ENCODE measurements around the gene FASN. TPM values are rescaled to one million over a fixed set of nuclear protein-coding genes. Genes with fewer than 3 reads are reported as not detected.

The FASN gene
- polyA plus RNA-seq, 5 donors = 17.0 to 71.5 (median 22.6) TPM

GRCh38 chr17:82028966-82029365 is 69.1 kb downstream of the FASN start:
- DNase-seq = no peak

Other genes starting within 250 kb of the FASN start
- 100 to 1,000 TPM; 405 to 645 (median 548) TPM for gene P4HB, start 237.7 kb downstream of the FASN start, polyA plus RNA-seq (ENCODE audit: insufficient read depth in 1 of 5, insufficient read length in 5 of 5, low replicate concordance in 1 of 5)
- 100 to 1,000 TPM; 109 to 300 (median 150) TPM for gene ARHGDIA, start 226.9 kb downstream of the FASN start, polyA plus RNA-seq (ENCODE audit: insufficient read depth in 1 of 5, insufficient read length in 5 of 5, low replicate concordance in 1 of 5)
- gene ALYREF, start 206.7 kb downstream of the FASN start, polyA plus RNA-seq (ENCODE audit: insufficient read depth in 1 of 5, insufficient read length in 5 of 5, low replicate concordance in 1 of 5) = 100 to 1,000 TPM in 1 of 5 donors, 10 to 100 TPM in 4; 65.2 to 102 (median 69.9) TPM
- gene ANAPC11, start 206.5 kb downstream of the FASN start, polyA plus RNA-seq (ENCODE audit: insufficient read depth in 1 of 5, insufficient read length in 5 of 5, low replicate concordance in 1 of 5) = 100 to 1,000 TPM in 1 of 5 donors, 10 to 100 TPM in 4; 58.1 to 139 (median 77.9) TPM
- 1 to 10 TPM in 4 of 5 donors, under 1 TPM in 1; 0.85 to 1.4 (median 1.3) TPM for gene NPB, start 196.0 kb downstream of the FASN start, polyA plus RNA-seq (ENCODE audit: insufficient read depth in 1 of 5, insufficient read length in 5 of 5, low replicate concordance in 1 of 5)
- gene PCYT2, start 186.8 kb downstream of the FASN start, polyA plus RNA-seq (ENCODE audit: insufficient read depth in 1 of 5, insufficient read length in 5 of 5, low replicate concordance in 1 of 5) = 10 to 100 TPM; 13.9 to 26.7 (median 15.7) TPM
- gene SIRT7, start 180.1 kb downstream of the FASN start, polyA plus RNA-seq (ENCODE audit: insufficient read depth in 1 of 5, insufficient read length in 5 of 5, low replicate concordance in 1 of 5) = 10 to 100 TPM in 4 of 5 donors, 1 to 10 TPM in 1; 9.7 to 15.2 (median 12.9) TPM
- 10 to 100 TPM in 2 of 5 donors, 1 to 10 TPM in 3; 7.1 to 13.4 (median 9.7) TPM for gene MAFG, start 170.5 kb downstream of the FASN start, polyA plus RNA-seq (ENCODE audit: insufficient read depth in 1 of 5, insufficient read length in 5 of 5, low replicate concordance in 1 of 5)
- 10 to 100 TPM; 31.4 to 88.9 (median 40.3) TPM for gene PYCR1, start 160.9 kb downstream of the FASN start, polyA plus RNA-seq (ENCODE audit: insufficient read depth in 1 of 5, insufficient read length in 5 of 5, low replicate concordance in 1 of 5)
- 1 to 10 TPM in 1 of 5 donors, under 1 TPM in 3, not detected in 1; 0.10 to 1.2 (median 0.17) TPM for gene MYADML2, start 151.0 kb downstream of the FASN start, polyA plus RNA-seq (ENCODE audit: insufficient read depth in 1 of 5, insufficient read length in 5 of 5, low replicate concordance in 1 of 5)
- 10 to 100 TPM; 29.6 to 81.0 (median 65.9) TPM for gene NOTUM, start 137.0 kb downstream of the FASN start, polyA plus RNA-seq (ENCODE audit: insufficient read depth in 1 of 5, insufficient read length in 5 of 5, low replicate concordance in 1 of 5)
- 10 to 100 TPM; 32.9 to 68.3 (median 44.6) TPM for gene ASPSCR1, start 120.6 kb downstream of the FASN start, polyA plus RNA-seq (ENCODE audit: insufficient read depth in 1 of 5, insufficient read length in 5 of 5, low replicate concordance in 1 of 5)
- 10 to 100 TPM; 43.6 to 68.6 (median 50.9) TPM for gene CENPX, start 75.4 kb downstream of the FASN start, polyA plus RNA-seq (ENCODE audit: insufficient read depth in 1 of 5, insufficient read length in 5 of 5, low replicate concordance in 1 of 5)
- 10 to 100 TPM; 11.4 to 24.3 (median 16.9) TPM for gene LRRC45, start 74.9 kb downstream of the FASN start, polyA plus RNA-seq (ENCODE audit: insufficient read depth in 1 of 5, insufficient read length in 5 of 5, low replicate concordance in 1 of 5)
- 10 to 100 TPM; 11.6 to 26.2 (median 16.2) TPM for gene RAC3, start 66.6 kb downstream of the FASN start, polyA plus RNA-seq (ENCODE audit: insufficient read depth in 1 of 5, insufficient read length in 5 of 5, low replicate concordance in 1 of 5)
- gene DCXR, start 60.5 kb downstream of the FASN start, polyA plus RNA-seq (ENCODE audit: insufficient read depth in 1 of 5, insufficient read length in 5 of 5, low replicate concordance in 1 of 5) = 10 to 100 TPM; 57.7 to 99.0 (median 67.4) TPM
- gene RFNG, start 46.4 kb downstream of the FASN start, polyA plus RNA-seq (ENCODE audit: insufficient read depth in 1 of 5, insufficient read length in 5 of 5, low replicate concordance in 1 of 5) = 10 to 100 TPM; 31.2 to 57.4 (median 50.3) TPM
- 100 to 1,000 TPM in 1 of 5 donors, 10 to 100 TPM in 4; 63.6 to 105 (median 81.9) TPM for gene GPS1, start 46.3 kb downstream of the FASN start, polyA plus RNA-seq (ENCODE audit: insufficient read depth in 1 of 5, insufficient read length in 5 of 5, low replicate concordance in 1 of 5)
- gene DUS1L, start 32.4 kb downstream of the FASN start, polyA plus RNA-seq (ENCODE audit: insufficient read depth in 1 of 5, insufficient read length in 5 of 5, low replicate concordance in 1 of 5) = 100 to 1,000 TPM in 1 of 5 donors, 10 to 100 TPM in 4; 51.2 to 104 (median 67.2) TPM
- gene CCDC57, start 114.6 kb upstream of the FASN start, polyA plus RNA-seq (ENCODE audit: insufficient read depth in 1 of 5, insufficient read length in 5 of 5, low replicate concordance in 1 of 5) = 10 to 100 TPM; 42.5 to 68.9 (median 64.8) TPM
- 10 to 100 TPM; 10.2 to 23.4 (median 20.1) TPM for gene SLC16A3, start 130.8 kb upstream of the FASN start, polyA plus RNA-seq (ENCODE audit: insufficient read depth in 1 of 5, insufficient read length in 5 of 5, low replicate concordance in 1 of 5)
- gene CSNK1D, start 175.5 kb upstream of the FASN start, polyA plus RNA-seq (ENCODE audit: insufficient read depth in 1 of 5, insufficient read length in 5 of 5, low replicate concordance in 1 of 5) = 100 to 1,000 TPM in 4 of 5 donors, 10 to 100 TPM in 1; 89.6 to 138 (median 108) TPM
- gene CD7, start 219.4 kb upstream of the FASN start, polyA plus RNA-seq (ENCODE audit: insufficient read depth in 1 of 5, insufficient read length in 5 of 5, low replicate concordance in 1 of 5) = 1 to 10 TPM in 4 of 5 donors, under 1 TPM in 1; 0.95 to 2.5 (median 1.2) TPM
- gene SECTM1, start 235.5 kb upstream of the FASN start, polyA plus RNA-seq (ENCODE audit: insufficient read depth in 1 of 5, insufficient read length in 5 of 5, low replicate concordance in 1 of 5) = 1 to 10 TPM; 1.4 to 3.7 (median 1.9) TPM